K562 (cell line): Measurements from ENCODE around the gene WSCD2. TPM values are rescaled to one million over a fixed set of nuclear protein-coding genes. Genes with fewer than 3 reads are reported as not detected.

Experiments
- ADNP ChIP-seq: fragments of 200-800 bp; sonication (Bioruptor generic); IDR thresholded peaks from 2 replicates; pipeline ENCODE4 v1.6.1; 2016; ENCODE audit warnings: missing genetic modification characterization, missing compliant biosample characterization
- BCOR ChIP-seq: fragments of 450-650 bp; IDR thresholded peaks from 2 replicates; pipeline ENCODE4 v1.6.1; 2016
- CBFA2T2 ChIP-seq: fragments of 450-650 bp; conservative IDR thresholded peaks from 2 replicates; pipeline ENCODE4 v1.6.1; 2017; ENCODE audit warnings: mild to moderate bottlenecking
- CBX1 ChIP-seq: sonication (generic); IDR thresholded peaks from 2 replicates; pipeline ENCODE4 v1.6.1; 2016; ENCODE audit warnings: antibody characterized with exemption, low read depth, mild to moderate bottlenecking
- CHD4 ChIP-seq: fragments of 200-600 bp; sonication (generic); IDR thresholded peaks from 3 replicates; pipeline ENCODE4 v1.6.1; 2012; ENCODE audit warnings: low read depth, mild to moderate bottlenecking, mixed read lengths, low read length, inconsistent platforms; ENCODE audit not compliant: insufficient read depth, insufficient replicate concordance, poor library complexity, severe bottlenecking
- DPF2 ChIP-seq: fragments of 450-650 bp; IDR thresholded peaks from 2 replicates; pipeline ENCODE4 v1.6.1; 2016
- GTF3C2 ChIP-seq: IDR thresholded peaks from 3 replicates; pipeline ENCODE4 v1.6.1; 2011; ENCODE audit warnings: borderline replicate concordance, mild to moderate bottlenecking, moderate library complexity; ENCODE audit not compliant: insufficient read length; ENCODE audit errors: extremely low read depth
- MAZ ChIP-seq, 2 experiments: fragments of 450-650 bp in 1 of 2; sonication (generic) in 1 of 2; formaldehyde crosslinking; IDR thresholded peaks in 1 of 2; conservative IDR thresholded peaks in 1 of 2; 2 replicates each; pipeline versions ENCODE4 v1.4.0 to v1.5.0; 2020; ENCODE audit warnings: mild to moderate bottlenecking in 1 of 2, missing genetic modification reagents in 1 of 2
- NR4A1 ChIP-seq, 2 experiments: fragments of 250-450 bp in 1 of 2; fragments of 450-650 bp in 1 of 2; sonication (Bioruptor Pico) in 1 of 2; IDR thresholded peaks; 2 replicates each; pipeline versions ENCODE4 v1.4.0 to v1.6.1; 2016 to 2020; ENCODE audit warnings: mild to moderate bottlenecking in 2 of 2, missing compliant biosample characterization in 1 of 2, missing genetic modification characterization in 1 of 2, moderate library complexity in 1 of 2
- PTBP1 ChIP-seq: fragments of 200-400 bp; formaldehyde crosslinking; IDR thresholded peaks from 2 replicates; pipeline ENCODE4 v1.6.1; 2017; ENCODE audit warnings: low read depth, low read length
- RBM25 ChIP-seq: fragments of 200-400 bp; formaldehyde crosslinking; IDR thresholded peaks from 2 replicates; pipeline ENCODE4 v1.6.1; 2018; ENCODE audit warnings: low read length, low read depth, moderate library complexity; ENCODE audit not compliant: severe bottlenecking
- RCOR1 ChIP-seq, 2 experiments: IDR thresholded peaks; 2 replicates each; pipeline ENCODE4 v1.6.1; 2012; ENCODE audit warnings: low read depth in 2 of 2, low read length in 2 of 2, borderline replicate concordance in 1 of 2, improper control_type of control experiment in 1 of 2
- SMARCA5 ChIP-seq: fragments of 450-650 bp; IDR thresholded peaks from 2 replicates; pipeline ENCODE4 v1.6.1; 2016
- STAT6 ChIP-seq: sonication (generic); formaldehyde crosslinking; IDR thresholded peaks from 2 replicates; pipeline ENCODE4 v1.8.1; 2023; ENCODE audit warnings: mild to moderate bottlenecking, missing genetic modification reagents
- TAF7 ChIP-seq: fragments of 450-650 bp; IDR thresholded peaks from 2 replicates; pipeline ENCODE4 v1.6.1; 2016; ENCODE audit warnings: missing genetic modification characterization, missing compliant biosample characterization
- U2AF2 ChIP-seq: fragments of 200-400 bp; formaldehyde crosslinking; optimal IDR thresholded peaks from 2 replicates; pipeline ENCODE3; 2017; ENCODE audit warnings: low read depth, mild to moderate bottlenecking, low read length
- ZFP36 ChIP-seq: fragments of 150-350 bp; IDR thresholded peaks from 2 replicates; pipeline ENCODE4 v1.6.1; 2018; ENCODE audit warnings: low read length, low read depth; ENCODE audit not compliant: partially characterized antibody
- ZKSCAN1 ChIP-seq: fragments of 150-350 bp; IDR thresholded peaks from 2 replicates; pipeline ENCODE4 v1.6.1; 2016; ENCODE audit warnings: low read depth, low read length
- ZKSCAN3 ChIP-seq: fragments of 250-450 bp; sonication (Bioruptor Pico); IDR thresholded peaks from 2 replicates; pipeline ENCODE4 v1.4.0; 2020
- ZNF232 ChIP-seq: sonication (generic); formaldehyde crosslinking; IDR thresholded peaks from 2 replicates; pipeline ENCODE4 v1.8.0; 2022; ENCODE audit warnings: mild to moderate bottlenecking, missing genetic modification reagents
- ZNF3 ChIP-seq: fragments of 250-450 bp; sonication (Bioruptor Pico); IDR thresholded peaks from 2 replicates; pipeline ENCODE4 v1.5.0; 2021; ENCODE audit warnings: mild to moderate bottlenecking, moderate library complexity
- ZNF41 ChIP-seq: fragments of 250-450 bp; sonication (Bioruptor Pico); conservative IDR thresholded peaks from 2 replicates; pipeline ENCODE4 v1.4.0; 2020; ENCODE audit warnings: mild to moderate bottlenecking
- ZNF561 ChIP-seq: fragments of 450-650 bp; formaldehyde crosslinking; conservative IDR thresholded peaks from 2 replicates; pipeline ENCODE4 v1.4.0; 2020; ENCODE audit warnings: mild to moderate bottlenecking, moderate library complexity
- ZNF586 ChIP-seq: fragments of 450-650 bp; formaldehyde crosslinking; conservative IDR thresholded peaks from 2 replicates; pipeline ENCODE4 v1.4.0; 2020; ENCODE audit warnings: mild to moderate bottlenecking, moderate library complexity
- ZNF76 ChIP-seq: fragments of 250-450 bp; sonication (Bioruptor Pico); IDR thresholded peaks from 2 replicates; pipeline ENCODE4 v1.4.0; 2020; ENCODE audit warnings: mild to moderate bottlenecking, moderate library complexity, borderline replicate concordance
- polyA plus RNA-seq, 8 experiments: library from polyadenylated mRNA; depleted of rRNA in 4 of 8; stranded (reverse) in 5 of 8; unstranded in 3 of 8; fragments of >200 nt; fragmentation: Nextera tagmentation in 2 of 8; fragmentation: Illumina TruSeq in 1 of 8; extraction: Ambion mirVana in 2 of 8; extraction: Trizol in 1 of 8; gene quantifications; 2 replicates each; pipeline versions ENCODE4 v1.2.1 to v1.2.3, GENCODE V29; 2011 to 2014; ENCODE audit warnings: inconsistent platforms in 1 of 8, missing spikeins in 1 of 8
- total RNA-seq, 7 experiments: library from RNA; depleted of rRNA in 6 of 7; stranded (reverse); fragments of >200 nt in 6 of 7; fragmentation: Illumina TruSeq in 2 of 7; extraction: Trizol in 2 of 7; gene quantifications; 2 replicates each; pipeline versions ENCODE4 v1.2.1 to v1.2.3, GENCODE V29; 2011 to 2021; ENCODE audit warnings: low replicate concordance in 1 of 7

Gene WSCD2
- total and polyA plus RNA-seq, 9 of the 15 experiments (the other 6 are each of a cell fraction or from before 2014, with no cell fraction given), result 0.72 to 14.1 (median 4.0) TPM

- TF ChIP-seq ZNF41 (CRISPR knock-in tag) (no peak), U2AF2 (no peak), ZNF586 (CRISPR knock-in tag) (no peak), SMARCA5 (peak; percentile 80), PTBP1 (peak; percentile 79; the same call in 1 of the 2 replicates), BCOR (peak; percentile 96), STAT6 (CRISPR knock-in tag) (no peak), ZNF3 (CRISPR knock-in tag) (no peak), MAZ (CRISPR knock-in tag; conservative IDR thresholded peaks at IDR 0.05 in 1 of 2, IDR thresholded peaks at IDR 0.05 in 1 of 2) (no peak), CBX1 (peak; percentile 50; the same call in 1 of the 2 replicates), RBM25 (peak; percentile 94), ZFP36 (peak; percentile 92), GTF3C2 (no peak), CHD4 (peak; percentile 85), ADNP (tag) (peak; percentile 88), ZKSCAN1 (no peak), ZNF232 (CRISPR knock-in tag) (no peak), ZNF76 (CRISPR knock-in tag) (no peak), TAF7 (tag) (no peak), RCOR1 (IDR thresholded peaks at IDR 0.05; ENCODE audit: borderline replicate concordance in 1 of 2, low read depth in 2 of 2, low read length in 2 of 2) (peak in 1 of 2 experiments; percentile 68; a peak in 2 of 4 replicates), ZNF561 (CRISPR knock-in tag) (no peak), DPF2 (no peak), NR4A1 (CRISPR knock-in tag; IDR thresholded peaks at IDR 0.05) (no peak), NR4A1 (tag; IDR thresholded peaks at IDR 0.05) (no peak), CBFA2T2 (no peak), ZKSCAN3 (CRISPR knock-in tag) (no peak)
Measured at GRCh38 chr12:108131035-108131434, 1.9 kb downstream of the WSCD2 start (continued).
